ENCODE data around the gene GRIN2A.

GRCh38 chr16:9821970-9822369 is 360.3 kb downstream of the GRIN2A start:
- TF ChIP-seq POLR2A (IDR thresholded peaks at IDR 0.05): no peak
- no peak for TF ChIP-seq CTCF (IDR thresholded peaks at IDR 0.05)

All from adrenal gland (tissue), 5 donors.